ENCODE data around the gene MTIF2. TPM values are rescaled to one million over a fixed set of nuclear protein-coding genes. Genes with fewer than 3 reads are reported as not detected.

Gene MTIF2
- total and polyA plus RNA-seq, 9 of the 15 experiments (the other 6 are each of a cell fraction or from before 2014, with no cell fraction given): 58.7 to 143 (median 105) TPM

GRCh38 chr2:55232084-55232862 lies 36.8 kb downstream of the MTIF2 start, which contains the start of the genes CLHC1 and RPS27A (continued):
- TF ChIP-seq, protein P1, sequence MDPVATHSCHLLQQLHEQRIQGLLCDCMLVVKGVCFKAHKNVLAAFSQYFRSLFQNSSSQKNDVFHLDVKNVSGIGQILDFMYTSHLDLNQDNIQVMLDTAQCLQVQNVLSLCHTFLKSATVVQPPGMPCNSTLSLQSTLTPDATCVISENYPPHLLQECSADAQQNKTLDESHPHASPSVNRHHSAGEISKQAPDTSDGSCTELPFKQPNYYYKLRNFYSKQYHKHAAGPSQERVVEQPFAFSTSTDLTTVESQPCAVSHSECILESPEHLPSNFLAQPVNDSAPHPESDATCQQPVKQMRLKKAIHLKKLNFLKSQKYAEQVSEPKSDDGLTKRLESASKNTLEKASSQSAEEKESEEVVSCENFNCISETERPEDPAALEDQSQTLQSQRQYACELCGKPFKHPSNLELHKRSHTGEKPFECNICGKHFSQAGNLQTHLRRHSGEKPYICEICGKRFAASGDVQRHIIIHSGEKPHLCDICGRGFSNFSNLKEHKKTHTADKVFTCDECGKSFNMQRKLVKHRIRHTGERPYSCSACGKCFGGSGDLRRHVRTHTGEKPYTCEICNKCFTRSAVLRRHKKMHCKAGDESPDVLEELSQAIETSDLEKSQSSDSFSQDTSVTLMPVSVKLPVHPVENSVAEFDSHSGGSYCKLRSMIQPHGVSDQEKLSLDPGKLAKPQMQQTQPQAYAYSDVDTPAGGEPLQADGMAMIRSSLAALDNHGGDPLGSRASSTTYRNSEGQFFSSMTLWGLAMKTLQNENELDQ (CRISPR knock-in tag; IDR thresholded peaks at IDR 0.05; ENCODE audit: borderline replicate concordance): no peak
- TF ChIP-seq RFX1 (IDR thresholded peaks at IDR 0.05): peak; percentile 96
- TF ChIP-seq HMBOX1 (IDR thresholded peaks at IDR 0.05): 0 out of 2 replicates have a peak, but pooled peaks have one; percentile 49
- no peak; the same call in 1 of the 2 replicates for TF ChIP-seq MAX (CRISPR knock-in tag; IDR thresholded peaks at IDR 0.05)
- TF ChIP-seq RBFOX2 (IDR thresholded peaks at IDR 0.05; ENCODE audit: low read depth, low read length): peak; percentile 94
- peak; percentile 94 for TF ChIP-seq HNRNPLL (IDR thresholded peaks at IDR 0.05; ENCODE audit: low read depth, low read length, poor library complexity, severe bottlenecking)
- TF ChIP-seq, protein P2, sequence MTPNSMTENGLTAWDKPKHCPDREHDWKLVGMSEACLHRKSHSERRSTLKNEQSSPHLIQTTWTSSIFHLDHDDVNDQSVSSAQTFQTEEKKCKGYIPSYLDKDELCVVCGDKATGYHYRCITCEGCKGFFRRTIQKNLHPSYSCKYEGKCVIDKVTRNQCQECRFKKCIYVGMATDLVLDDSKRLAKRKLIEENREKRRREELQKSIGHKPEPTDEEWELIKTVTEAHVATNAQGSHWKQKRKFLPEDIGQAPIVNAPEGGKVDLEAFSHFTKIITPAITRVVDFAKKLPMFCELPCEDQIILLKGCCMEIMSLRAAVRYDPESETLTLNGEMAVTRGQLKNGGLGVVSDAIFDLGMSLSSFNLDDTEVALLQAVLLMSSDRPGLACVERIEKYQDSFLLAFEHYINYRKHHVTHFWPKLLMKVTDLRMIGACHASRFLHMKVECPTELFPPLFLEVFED (CRISPR knock-in tag; conservative IDR thresholded peaks at IDR 0.05): 0 out of 2 replicates have a peak, but pooled peaks have one; percentile 62
- peak; percentile 93 for TF ChIP-seq POLR2H (tag; IDR thresholded peaks at IDR 0.05; ENCODE audit: low read depth)
- no peak for TF ChIP-seq KAT2B (IDR thresholded peaks at IDR 0.05; ENCODE audit: low read depth, low read length)
- TF ChIP-seq ZNF3 (CRISPR knock-in tag; IDR thresholded peaks at IDR 0.05): 0 out of 2 replicates have a peak, but pooled peaks have one; percentile 15
- peak; percentile 17; the same call in 1 of the 2 replicates for TF ChIP-seq MAFK (IDR thresholded peaks at IDR 0.05; ENCODE audit: low read length)
- TF ChIP-seq PCBP1 (IDR thresholded peaks at IDR 0.05; ENCODE audit: low read depth, low read length, poor library complexity, severe bottlenecking): no peak
- no peak for TF ChIP-seq ZNF311 (CRISPR knock-in tag; IDR thresholded peaks at IDR 0.05)
- no peak for TF ChIP-seq SRSF1 (IDR thresholded peaks at IDR 0.05; ENCODE audit: low read depth, low read length)
